A673 (cell line): Measurements from ENCODE around the gene GCSH.

Experiments used
- EZH2 ChIP-seq: fragments of 200-600 bp; sonication (generic); IDR thresholded peaks from 2 replicates; pipeline ENCODE4 v1.6.1; 2017; ENCODE audit warnings: borderline replicate concordance, low read depth, mild to moderate bottlenecking, mixed read lengths, antibody characterized with exemption, low read length; ENCODE audit not compliant: poor library complexity, severe bottlenecking
- TF ChIP-seq, protein P1 (sequence below): fragments of 300-800, 200-600 bp; sonication (generic); conservative IDR thresholded peaks from 2 replicates; pipeline ENCODE4 v1.5.1; 2017; ENCODE audit warnings: low read depth, mild to moderate bottlenecking, antibody characterized with exemption, low read length, moderate library complexity, mixed read lengths

DNA sequence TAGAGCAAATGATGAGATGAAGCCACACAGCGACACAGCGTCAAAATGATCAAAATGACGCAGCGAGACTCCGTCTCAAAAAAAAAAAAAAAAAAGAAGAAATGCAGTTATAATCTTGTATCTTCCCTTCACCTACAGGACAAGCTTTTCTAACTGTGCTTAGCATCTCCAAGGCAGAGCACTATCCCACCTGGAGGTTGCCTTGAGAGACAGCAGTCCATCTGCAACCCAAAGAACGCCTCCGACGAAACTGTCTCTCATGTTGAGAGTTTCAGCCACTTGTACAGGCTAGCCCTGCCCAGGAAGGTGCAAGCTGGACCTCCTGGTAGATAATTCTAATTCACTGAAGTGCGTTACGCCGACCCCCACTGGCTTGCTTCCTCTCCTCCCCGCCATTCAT is 46.7 kb upstream of the GCSH start:
- TF ChIP-seq EZH2 = no peak
- TF ChIP-seq, protein P1, sequence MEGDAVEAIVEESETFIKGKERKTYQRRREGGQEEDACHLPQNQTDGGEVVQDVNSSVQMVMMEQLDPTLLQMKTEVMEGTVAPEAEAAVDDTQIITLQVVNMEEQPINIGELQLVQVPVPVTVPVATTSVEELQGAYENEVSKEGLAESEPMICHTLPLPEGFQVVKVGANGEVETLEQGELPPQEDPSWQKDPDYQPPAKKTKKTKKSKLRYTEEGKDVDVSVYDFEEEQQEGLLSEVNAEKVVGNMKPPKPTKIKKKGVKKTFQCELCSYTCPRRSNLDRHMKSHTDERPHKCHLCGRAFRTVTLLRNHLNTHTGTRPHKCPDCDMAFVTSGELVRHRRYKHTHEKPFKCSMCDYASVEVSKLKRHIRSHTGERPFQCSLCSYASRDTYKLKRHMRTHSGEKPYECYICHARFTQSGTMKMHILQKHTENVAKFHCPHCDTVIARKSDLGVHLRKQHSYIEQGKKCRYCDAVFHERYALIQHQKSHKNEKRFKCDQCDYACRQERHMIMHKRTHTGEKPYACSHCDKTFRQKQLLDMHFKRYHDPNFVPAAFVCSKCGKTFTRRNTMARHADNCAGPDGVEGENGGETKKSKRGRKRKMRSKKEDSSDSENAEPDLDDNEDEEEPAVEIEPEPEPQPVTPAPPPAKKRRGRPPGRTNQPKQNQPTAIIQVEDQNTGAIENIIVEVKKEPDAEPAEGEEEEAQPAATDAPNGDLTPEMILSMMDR = no peak
